Activated T-helper 17 cell treated with anti-CD3 and anti-CD28 coated beads, Interleukin-2, amount 50 U/mL, for 72 hours (primary cell): ENCODE results near the gene MPDU1. TPM values are rescaled to one million over a fixed set of nuclear protein-coding genes. Genes with fewer than 3 reads are reported as not detected.

Source experiments
- ATAC-seq: fragments of 150-1000 bp; cut with Tn5 transposase; replicated peaks from 2 replicates; pipeline ENCODE4 v1.10.0; 2021; ENCODE audit warnings: mild to moderate bottlenecking, moderate library complexity
- H3K27ac Mint-ChIP-seq: one replicate; pipeline ENCODE4 v1.8.0; 2022; ENCODE audit warnings: mixed read lengths
- H3K27me3 Mint-ChIP-seq: one replicate; pipeline ENCODE4 v1.8.0; 2022; ENCODE audit warnings: mixed read lengths
- H3K36me3 Mint-ChIP-seq: one replicate; pipeline ENCODE4 v1.8.0; 2022; ENCODE audit warnings: low read depth, mild to moderate bottlenecking, mixed read lengths
- H3K4me1 Mint-ChIP-seq: one replicate; pipeline ENCODE4 v1.8.0; 2022; ENCODE audit warnings: mixed read lengths
- H3K4me3 Mint-ChIP-seq: one replicate; pipeline ENCODE4 v1.8.0; 2022; ENCODE audit warnings: mild to moderate bottlenecking, mixed read lengths
- H3K9me3 Mint-ChIP-seq: one replicate; pipeline ENCODE4 v1.8.0; 2022; ENCODE audit warnings: mixed read lengths
- total RNA-seq, 2 donors: library from RNA; stranded (reverse); gene quantifications; one replicate each; pipeline ENCODE4 v1.2.3, GENCODE V29; 2022

MPDU1 gene
- total RNA-seq, 2 donors from 2014 or later: 58.3 to 96.4 TPM

DNA sequence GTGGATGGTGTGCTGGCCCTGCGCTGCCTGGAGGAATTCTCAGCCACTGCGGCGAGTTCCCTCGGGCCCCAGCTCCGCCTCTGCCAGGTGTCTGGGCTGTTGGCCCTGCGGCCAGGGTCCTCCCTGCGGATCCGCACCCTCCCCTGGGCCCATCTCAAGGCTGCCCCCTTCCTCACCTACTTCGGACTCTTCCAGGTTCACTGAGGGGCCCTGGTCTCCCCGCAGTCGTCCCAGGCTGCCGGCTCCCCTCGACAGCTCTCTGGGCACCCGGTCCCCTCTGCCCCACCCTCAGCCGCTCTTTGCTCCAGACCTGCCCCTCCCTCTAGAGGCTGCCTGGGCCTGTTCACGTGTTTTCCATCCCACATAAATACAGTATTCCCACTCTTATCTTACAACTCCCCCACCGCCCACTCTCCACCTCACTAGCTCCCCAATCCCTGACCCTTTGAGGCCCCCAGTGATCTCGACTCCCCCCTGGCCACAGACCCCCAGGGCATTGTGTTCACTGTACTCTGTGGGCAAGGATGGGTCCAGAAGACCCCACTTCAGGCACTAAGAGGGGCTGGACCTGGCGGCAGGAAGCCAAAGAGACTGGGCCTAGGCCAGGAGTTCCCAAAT lies 26.4 kb upstream of the MPDU1 start:
- Mint-ChIP-seq H3K4me1 (peaks cover 35% of the 10 kb centered on the region), H3K36me3 (peaks cover 23% of the 10 kb centered on the region), H3K9me3 (no peaks in the 10 kb centered on the region), H3K27ac (no peak overlapping the region), H3K4me3 (no peak overlapping the region), H3K27me3 (no peaks in the 10 kb centered on the region)
- ATAC-seq: no peak

DNA sequence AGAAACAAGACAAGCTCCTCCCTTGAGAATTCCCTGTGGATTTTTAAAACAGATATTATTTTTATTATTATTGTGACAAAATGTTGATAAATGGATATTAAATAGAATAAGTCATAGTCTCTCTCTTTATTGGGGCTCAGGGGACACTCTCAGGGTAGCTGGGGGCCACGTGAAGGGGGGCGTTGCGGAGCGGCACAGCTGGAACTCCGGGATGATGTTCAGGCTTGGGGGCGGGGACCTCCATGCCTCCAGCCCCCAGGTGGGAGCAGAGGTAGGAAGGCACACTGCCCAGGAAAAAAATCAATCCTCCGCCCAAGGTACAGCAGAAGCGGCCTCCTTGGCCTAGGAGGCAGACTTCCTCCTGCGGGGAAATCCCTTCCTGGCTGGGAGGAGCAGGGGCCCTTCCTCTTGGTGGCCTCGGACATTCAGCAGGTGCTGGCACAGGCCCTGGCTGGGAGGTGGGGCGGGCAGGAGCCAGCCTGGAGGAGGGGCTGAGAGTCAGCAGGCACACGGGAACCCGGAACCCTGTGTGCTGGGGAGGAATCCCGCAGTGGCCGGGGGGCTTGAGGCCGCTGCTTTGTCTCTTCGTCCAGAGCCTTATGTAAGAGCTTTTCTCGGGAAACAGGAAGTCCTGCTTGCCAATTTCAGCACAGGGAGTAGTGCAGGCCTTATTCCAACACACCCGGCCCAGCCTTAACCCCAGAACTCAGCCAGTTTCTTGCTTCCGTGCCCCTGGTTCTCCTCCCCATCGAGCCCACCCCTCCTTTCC lies 25.7 kb upstream of the MPDU1 start:
- H3K27ac Mint-ChIP-seq: peak overlapping the region; percentile 61
- H3K4me3 Mint-ChIP-seq: no peak overlapping the region

GRCh38 chr17:7558544-7559319 lies 24.9 kb upstream of the MPDU1 start, which contains the start of gene TNFSF13:
TSS of gene TNFSF13 (plus strand) at chr17:7558750. CDS start at chr17:7559040, 290 bp downstream.
- ATAC-seq: no peak
- no peak within 1 kb of the TSS for H3K4me3 Mint-ChIP-seq
- peaks cover 29% of the 10 kb centered on the region for H3K4me1 Mint-ChIP-seq
- H3K27me3 Mint-ChIP-seq: no peaks in the 10 kb centered on the region
- peak within 1 kb of the TSS; percentile 61 for H3K27ac Mint-ChIP-seq
- H3K9me3 Mint-ChIP-seq: no peaks in the 10 kb centered on the region
- peaks cover 26% of the 10 kb centered on the region for H3K36me3 Mint-ChIP-seq

More for the DNA sequence above, 25.7 kb upstream of the MPDU1 start:
- peaks cover 35% of the 10 kb centered on the region for H3K4me1 Mint-ChIP-seq
- no peak for ATAC-seq
- H3K9me3 Mint-ChIP-seq: no peaks in the 10 kb centered on the region
- peaks cover 24% of the 10 kb centered on the region for H3K36me3 Mint-ChIP-seq
- H3K27me3 Mint-ChIP-seq: no peaks in the 10 kb centered on the region

DNA sequence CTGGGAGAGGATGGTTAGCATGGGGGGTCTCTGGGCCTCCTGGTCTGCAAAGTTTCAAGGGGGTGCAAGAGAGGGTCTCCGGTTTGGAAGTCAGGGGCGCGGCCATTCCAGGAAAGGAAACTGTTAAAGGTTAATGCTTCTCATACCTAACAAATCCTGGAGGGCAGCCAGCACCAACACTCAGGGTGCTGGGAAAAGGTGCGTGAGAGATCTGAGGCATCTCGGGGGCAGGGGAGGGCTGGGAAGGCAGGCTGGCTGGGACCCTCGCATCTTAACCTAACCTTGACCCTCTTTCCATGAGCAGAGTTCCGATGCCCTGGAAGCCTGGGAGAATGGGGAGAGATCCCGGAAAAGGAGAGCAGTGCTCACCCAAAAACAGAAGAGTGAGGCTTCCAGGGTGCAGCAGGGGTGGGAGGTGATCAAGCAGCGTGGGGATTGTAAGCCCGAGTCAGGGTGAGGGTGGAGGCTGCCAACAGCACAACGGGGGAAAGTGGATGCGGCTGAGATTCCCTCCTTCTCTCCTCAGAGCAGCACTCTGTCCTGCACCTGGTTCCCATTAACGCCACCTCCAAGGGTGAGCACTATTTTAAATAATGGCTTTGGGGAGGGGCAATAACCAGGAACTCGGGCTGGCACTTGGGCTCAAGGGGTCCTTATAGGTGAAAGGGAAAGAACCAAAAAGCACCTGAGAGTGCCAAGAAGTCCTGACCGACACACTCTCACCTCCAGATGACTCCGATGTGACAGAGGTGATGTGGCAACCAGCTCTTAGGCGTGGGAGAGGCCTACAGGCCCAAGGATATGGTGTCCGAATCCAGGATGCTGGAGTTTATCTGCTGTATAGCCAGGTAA lies 24.1 kb upstream of the MPDU1 start:
- H3K27me3 Mint-ChIP-seq: no peaks in the 10 kb centered on the region
- peaks cover 35% of the 10 kb centered on the region for H3K36me3 Mint-ChIP-seq
- H3K27ac Mint-ChIP-seq: peak overlapping the region; percentile 86
- no peaks in the 10 kb centered on the region for H3K9me3 Mint-ChIP-seq
- peaks cover 29% of the 10 kb centered on the region for H3K4me1 Mint-ChIP-seq
- peak overlapping the region; percentile 91 for H3K4me3 Mint-ChIP-seq
- no peak for ATAC-seq

- peak; percentile 45 for ATAC-seq
- Mint-ChIP-seq H3K4me3 (peak overlapping the region; percentile 91), H3K9me3 (no peaks in the 10 kb centered on the region), H3K36me3 (peaks cover 43% of the 10 kb centered on the region), H3K27ac (peak overlapping the region; percentile 86), H3K27me3 (no peaks in the 10 kb centered on the region), H3K4me1 (peaks cover 24% of the 10 kb centered on the region)
Measured at GRCh38 chr17:7560172-7561027, 23.3 kb upstream of the MPDU1 start.

DNA sequence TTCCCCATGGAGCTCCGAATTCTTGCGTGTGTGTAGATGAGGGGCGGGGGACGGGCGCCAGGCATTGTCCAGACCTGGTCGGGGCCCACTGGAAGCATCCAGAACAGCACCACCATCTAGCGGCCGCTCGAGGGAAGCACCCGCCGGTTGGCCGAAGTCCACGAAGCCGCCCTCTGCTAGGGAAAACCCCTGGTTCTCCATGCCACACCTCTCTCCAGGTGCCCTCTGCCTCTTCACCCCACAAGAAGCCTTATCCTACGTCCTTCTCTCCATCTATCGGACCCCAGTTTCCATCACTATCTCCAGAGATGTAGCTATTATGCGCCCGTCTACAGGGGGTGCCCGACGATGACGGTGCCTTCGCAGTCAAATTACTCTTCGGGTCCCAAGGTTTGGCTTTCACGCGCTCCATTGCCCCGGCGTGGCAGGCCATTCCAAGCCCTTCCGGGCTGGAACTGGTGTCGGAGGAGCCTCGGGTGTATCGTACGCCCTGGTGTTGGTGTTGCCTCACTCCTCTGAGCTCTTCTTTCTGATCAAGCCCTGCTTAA lies 22.6 kb upstream of the MPDU1 start:
- Mint-ChIP-seq H3K27ac (peak overlapping the region; percentile 86), H3K27me3 (no peaks in the 10 kb centered on the region), H3K9me3 (no peaks in the 10 kb centered on the region), H3K4me3 (peak overlapping the region; percentile 91), H3K36me3 (peaks cover 50% of the 10 kb centered on the region), H3K4me1 (peaks cover 20% of the 10 kb centered on the region)
- ATAC-seq: peak; percentile 84

DNA sequence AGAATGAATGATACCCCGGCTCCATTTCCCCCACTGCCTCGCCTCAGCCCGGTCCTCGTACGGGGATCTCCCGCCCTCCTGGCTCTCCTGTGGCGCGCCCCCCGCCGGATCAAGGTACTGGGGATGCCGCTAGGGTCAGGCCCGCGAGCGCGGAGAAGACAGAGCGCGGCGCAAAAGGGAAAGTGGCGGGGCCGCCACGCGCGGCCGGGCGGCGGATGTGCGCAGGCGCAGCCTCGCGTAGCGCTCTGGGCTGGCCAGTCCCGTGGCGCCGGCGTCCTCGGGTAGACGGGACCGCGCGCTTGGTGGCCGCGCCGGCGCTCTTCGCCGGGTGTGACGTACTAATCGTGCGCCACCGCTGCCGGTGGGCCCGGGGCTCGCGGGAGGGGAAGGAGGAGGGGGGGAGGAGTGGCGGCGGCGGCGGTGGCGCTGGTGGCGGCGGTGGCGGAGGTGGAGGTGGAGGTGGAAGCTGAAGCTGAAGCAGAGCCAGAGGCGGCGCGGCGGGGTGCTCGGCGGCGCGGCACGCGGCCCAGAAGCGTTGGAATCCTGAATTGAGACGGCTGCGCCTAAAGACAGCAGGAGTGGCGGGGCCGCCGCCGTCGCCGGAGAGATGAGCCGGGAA lies 22.0 kb upstream of the MPDU1 start, which contains the start of gene SENP3:
Gene SENP3 (plus strand): TSS at position 331 of the 619 bp plus-strand sequence. CDS start 1,158 bp downstream, outside the sequence.
- H3K36me3 Mint-ChIP-seq: peaks cover 56% of the 10 kb centered on the region
- H3K4me1 Mint-ChIP-seq: peaks cover 20% of the 10 kb centered on the region
- H3K27me3 Mint-ChIP-seq: no peaks in the 10 kb centered on the region
- H3K27ac Mint-ChIP-seq: peak within 1 kb of the TSS; percentile 93
- peak; percentile 90 for ATAC-seq
- H3K4me3 Mint-ChIP-seq: peak within 1 kb of the TSS; percentile 91
- no peaks in the 10 kb centered on the region for H3K9me3 Mint-ChIP-seq

- Mint-ChIP-seq H3K4me3 (peak overlapping the region; percentile 91), H3K4me1 (peaks cover 20% of the 10 kb centered on the region), H3K36me3 (peaks cover 61% of the 10 kb centered on the region), H3K9me3 (no peaks in the 10 kb centered on the region), H3K27me3 (no peaks in the 10 kb centered on the region), H3K27ac (peak overlapping the region; percentile 93)
- no peak for ATAC-seq
Measured at GRCh38 chr17:7562208-7562605, 21.4 kb upstream of the MPDU1 start.

GRCh38 chr17:7563115-7563869 lies 20.4 kb upstream of the MPDU1 start:
- H3K4me3 Mint-ChIP-seq: peak overlapping the region; percentile 91

GRCh38 chr17:7569571-7569970 lies 14.1 kb upstream of the MPDU1 start:
- Mint-ChIP-seq H3K27me3 (no peaks in the 10 kb centered on the region), H3K9me3 (no peaks in the 10 kb centered on the region), H3K4me3 (no peak overlapping the region), H3K36me3 (peaks cover 99% of the 10 kb centered on the region), H3K27ac (peak overlapping the region; percentile 97), H3K4me1 (peaks cover 8% of the 10 kb centered on the region)
- no peak for ATAC-seq

More at GRCh38 chr17:7563115-7563869, 20.4 kb upstream of the MPDU1 start:
- H3K4me1 Mint-ChIP-seq: peaks cover 20% of the 10 kb centered on the region
- no peaks in the 10 kb centered on the region for H3K27me3 Mint-ChIP-seq
- H3K36me3 Mint-ChIP-seq: peaks cover 71% of the 10 kb centered on the region
- H3K27ac Mint-ChIP-seq: peak overlapping the region; percentile 93
- no peak for ATAC-seq
- H3K9me3 Mint-ChIP-seq: no peaks in the 10 kb centered on the region

GRCh38 chr17:7570351-7570750 lies 13.3 kb upstream of the MPDU1 start:
- Mint-ChIP-seq H3K27ac (peak overlapping the region; percentile 97), H3K27me3 (no peaks in the 10 kb centered on the region), H3K4me3 (no peak overlapping the region), H3K36me3 (peaks cover 99% of the 10 kb centered on the region), H3K4me1 (peaks cover 13% of the 10 kb centered on the region), H3K9me3 (no peaks in the 10 kb centered on the region)
- no peak for ATAC-seq

DNA sequence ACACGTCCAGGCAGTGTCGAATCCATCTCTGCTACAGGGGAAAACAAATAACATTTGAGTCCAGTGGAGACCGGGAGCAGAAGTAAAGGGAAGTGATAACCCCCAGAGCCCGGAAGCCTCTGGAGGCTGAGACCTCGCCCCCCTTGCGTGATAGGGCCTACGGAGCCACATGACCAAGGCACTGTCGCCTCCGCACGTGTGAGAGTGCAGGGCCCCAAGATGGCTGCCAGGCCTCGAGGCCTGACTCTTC lies 11.4 kb upstream of the MPDU1 start:
- Mint-ChIP-seq H3K27me3 (no peaks in the 10 kb centered on the region), H3K27ac (peak overlapping the region; percentile 97), H3K9me3 (no peaks in the 10 kb centered on the region), H3K4me3 (peak overlapping the region; percentile 96), H3K4me1 (peaks cover 22% of the 10 kb centered on the region), H3K36me3 (peaks cover 99% of the 10 kb centered on the region)
- no peak for ATAC-seq
